LNCAP (cell line): ENCODE results near the gene CDYL2.

Experiments
- TF ChIP-seq, protein P1 (sequence below): fragments of 450-650 bp; IDR thresholded peaks from 2 replicates; pipeline ENCODE4 v1.5.1; 2017; ENCODE audit warnings: mild to moderate bottlenecking

Gene CDYL2

DNA sequence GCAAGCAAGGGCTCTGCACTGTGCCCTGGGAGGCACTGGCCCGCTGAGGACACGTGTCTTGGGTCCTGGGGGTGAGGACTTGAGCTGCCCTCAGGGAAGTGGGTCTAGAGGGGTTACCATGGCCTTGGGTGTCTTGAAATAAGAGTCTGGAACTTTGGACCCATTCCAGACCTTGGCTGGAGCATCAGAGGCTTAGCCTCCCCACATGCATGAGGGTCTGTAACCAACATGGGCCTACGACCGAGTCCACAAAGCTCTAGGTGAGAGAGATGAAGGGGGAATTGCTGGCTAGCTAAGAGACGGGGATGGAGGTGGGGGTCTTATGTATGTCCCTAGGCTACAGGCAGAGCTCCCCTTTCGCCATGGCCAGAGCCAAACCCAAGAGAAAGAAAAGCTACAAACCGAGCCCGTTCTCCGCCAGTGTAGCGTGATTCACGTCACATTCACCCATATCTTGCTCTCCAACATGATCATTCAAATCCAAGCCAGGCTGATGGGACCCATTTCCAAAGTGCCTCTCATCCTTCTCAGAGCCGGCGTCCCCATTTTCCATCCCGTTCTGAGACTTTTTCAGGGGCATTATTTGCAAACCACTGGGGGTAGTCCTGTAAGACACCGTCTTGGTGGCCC lies 120.1 kb downstream of the CDYL2 start:
- TF ChIP-seq, protein P1, sequence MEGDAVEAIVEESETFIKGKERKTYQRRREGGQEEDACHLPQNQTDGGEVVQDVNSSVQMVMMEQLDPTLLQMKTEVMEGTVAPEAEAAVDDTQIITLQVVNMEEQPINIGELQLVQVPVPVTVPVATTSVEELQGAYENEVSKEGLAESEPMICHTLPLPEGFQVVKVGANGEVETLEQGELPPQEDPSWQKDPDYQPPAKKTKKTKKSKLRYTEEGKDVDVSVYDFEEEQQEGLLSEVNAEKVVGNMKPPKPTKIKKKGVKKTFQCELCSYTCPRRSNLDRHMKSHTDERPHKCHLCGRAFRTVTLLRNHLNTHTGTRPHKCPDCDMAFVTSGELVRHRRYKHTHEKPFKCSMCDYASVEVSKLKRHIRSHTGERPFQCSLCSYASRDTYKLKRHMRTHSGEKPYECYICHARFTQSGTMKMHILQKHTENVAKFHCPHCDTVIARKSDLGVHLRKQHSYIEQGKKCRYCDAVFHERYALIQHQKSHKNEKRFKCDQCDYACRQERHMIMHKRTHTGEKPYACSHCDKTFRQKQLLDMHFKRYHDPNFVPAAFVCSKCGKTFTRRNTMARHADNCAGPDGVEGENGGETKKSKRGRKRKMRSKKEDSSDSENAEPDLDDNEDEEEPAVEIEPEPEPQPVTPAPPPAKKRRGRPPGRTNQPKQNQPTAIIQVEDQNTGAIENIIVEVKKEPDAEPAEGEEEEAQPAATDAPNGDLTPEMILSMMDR: no peak

DNA sequence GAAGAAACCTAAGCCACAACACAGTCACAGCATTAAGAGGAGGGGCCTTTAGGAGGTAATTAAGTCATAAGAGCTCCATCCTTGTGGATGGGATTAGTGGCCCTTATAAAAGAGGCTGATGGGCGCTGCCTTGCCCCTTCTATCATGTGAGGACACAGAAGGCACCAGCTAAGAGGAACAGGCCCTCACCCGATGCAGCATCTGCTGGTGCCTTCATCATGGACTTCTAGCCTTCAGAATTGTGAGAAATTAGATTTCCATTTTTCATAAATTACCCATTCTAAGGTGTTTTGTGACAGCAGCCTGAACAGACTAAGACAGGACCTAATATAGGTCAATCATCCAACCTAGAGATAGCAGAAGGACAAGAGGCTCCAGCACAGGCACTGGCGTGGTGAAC lies 120.8 kb downstream of the CDYL2 start:
- TF ChIP-seq, protein P1: no peak

DNA sequence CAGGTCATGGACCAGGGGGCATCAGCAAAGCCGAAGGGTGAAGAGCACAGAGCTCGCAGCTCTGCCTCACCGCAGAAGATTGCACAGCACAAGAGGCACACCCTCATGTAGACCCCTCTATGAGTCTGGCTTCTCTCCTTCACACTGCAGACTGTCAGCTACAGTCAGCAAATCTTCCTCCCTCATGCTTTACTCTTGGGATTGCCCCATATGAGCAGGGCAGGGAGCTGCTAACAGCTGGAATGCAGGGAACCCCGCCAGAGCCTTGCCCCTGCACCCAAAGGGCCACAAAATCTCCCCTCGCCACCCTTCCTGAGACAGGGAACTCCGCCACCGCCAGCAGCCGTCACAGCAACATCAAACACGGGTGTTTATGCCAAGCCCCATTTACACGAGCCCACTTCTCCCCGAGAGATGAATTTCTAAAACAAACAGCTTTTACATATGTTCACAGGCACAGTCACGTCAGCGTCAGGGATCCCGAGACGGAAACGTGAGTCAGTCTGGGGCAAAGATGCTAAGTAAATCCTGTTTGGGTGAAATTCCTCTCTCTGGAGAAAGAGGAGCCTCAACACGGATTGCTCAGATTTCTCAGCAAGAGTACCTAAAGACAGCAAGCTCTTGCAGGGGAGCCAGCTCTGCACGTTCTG lies 121.9 kb downstream of the CDYL2 start:
- TF ChIP-seq, protein P1: no peak

DNA sequence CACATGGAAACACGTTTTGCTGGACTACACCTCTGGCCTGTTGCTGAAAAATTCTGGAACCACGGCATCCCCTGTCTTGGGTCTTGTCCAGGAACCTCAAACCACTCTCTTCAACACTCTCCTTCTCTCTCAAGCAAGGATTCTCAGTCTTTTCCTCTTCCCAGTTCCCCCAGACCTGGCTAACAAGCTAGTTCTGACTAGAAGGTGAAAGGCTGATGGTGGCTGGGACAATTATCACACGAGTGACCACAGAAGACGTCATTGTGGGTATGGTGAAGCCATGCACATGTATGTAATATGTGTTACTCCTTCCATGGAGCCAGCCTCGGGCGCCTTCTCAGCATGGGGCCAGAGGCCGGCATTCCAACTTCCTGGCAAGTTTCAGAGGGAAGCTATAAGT lies 123.0 kb downstream of the CDYL2 start:
- TF ChIP-seq, protein P1: no peak

DNA sequence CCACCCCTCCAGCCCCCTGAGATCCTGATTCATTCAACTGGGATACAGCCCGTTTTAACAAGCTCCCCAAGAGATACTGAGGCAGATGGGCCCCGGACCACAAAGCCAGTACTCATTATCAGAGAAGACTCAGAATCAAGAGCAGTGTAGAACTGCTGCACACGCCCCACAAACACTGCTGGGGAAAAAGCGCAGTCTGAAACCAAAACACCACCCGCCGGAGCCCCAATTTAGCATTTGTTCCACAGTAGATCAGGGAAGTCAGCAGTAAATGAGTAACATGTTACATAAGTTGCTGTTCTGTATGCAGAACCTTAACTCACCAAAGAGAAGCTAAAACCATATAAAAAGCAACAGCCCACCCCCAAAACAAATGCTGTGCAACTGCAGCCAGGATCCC lies 123.6 kb downstream of the CDYL2 start:
- TF ChIP-seq, protein P1: no peak

DNA sequence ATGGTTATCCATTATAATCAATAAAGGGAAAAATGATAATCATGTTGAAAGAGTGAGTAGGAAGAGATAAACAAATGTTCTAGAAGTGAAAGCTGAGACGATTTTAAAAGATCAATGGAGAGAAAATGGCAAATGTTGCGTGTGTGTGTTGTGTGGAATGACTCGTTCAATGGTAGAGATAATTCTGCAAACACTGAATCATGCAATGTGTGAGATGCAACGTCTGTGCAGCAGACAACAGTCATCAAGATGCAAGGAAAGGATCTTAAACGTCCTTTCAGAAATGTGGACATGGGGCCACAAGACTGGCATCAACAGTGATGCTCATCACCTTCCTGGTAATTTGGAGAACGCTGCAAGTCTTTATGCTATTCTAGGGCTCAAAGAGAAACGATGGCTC lies 124.4 kb downstream of the CDYL2 start:
- TF ChIP-seq, protein P1: no peak

DNA sequence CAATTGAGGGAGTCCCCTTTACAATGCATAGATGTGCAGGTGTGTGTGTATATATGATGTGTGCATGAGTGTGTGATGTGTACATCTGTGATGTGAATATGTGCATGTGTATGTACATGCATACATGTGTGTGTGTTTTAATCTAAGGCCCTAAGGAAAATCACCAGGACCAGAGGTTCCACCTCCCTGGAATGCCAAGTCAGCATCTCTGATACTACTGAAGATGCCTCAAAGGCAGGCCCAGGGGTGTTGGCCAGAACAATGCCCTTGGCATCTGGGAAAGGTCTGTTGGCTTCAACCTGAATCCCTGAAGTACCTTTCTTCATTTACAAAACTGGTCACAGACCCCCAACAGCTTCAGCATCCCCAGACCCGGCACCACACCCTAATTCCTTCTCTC lies 129.5 kb downstream of the CDYL2 start:
- TF ChIP-seq, protein P1: no peak

DNA sequence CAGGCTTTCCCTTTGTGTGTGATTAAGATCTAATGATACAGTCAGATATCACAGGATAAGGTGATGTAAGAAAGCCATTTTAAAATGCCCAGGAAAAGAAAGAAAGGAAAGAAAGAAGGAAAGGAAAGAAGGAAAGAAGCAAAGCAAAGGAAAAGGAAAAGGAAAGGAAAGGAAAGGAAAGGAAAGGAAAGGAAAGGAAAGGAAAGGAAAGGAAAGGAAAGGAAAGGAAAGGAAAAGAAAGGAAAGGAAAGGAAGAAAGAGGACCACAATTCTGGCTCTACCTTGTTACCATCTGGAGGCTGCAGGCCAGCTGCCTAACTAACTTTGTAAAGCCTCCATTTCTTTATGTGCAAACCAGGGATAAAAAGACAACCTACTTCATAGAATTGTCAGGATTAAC lies 132.0 kb downstream of the CDYL2 start:
- TF ChIP-seq, protein P1: no peak
